GM12878 (cell line): ENCODE results near the gene IL37. TPM values are rescaled to one million over a fixed set of nuclear protein-coding genes. Genes with fewer than 3 reads are reported as not detected.

Source experiments
- ATAC-seq: fragments of 200-7000 bp; cut with Tn5 transposase; 3 replicates; pipeline ENCODE4 v1.9.1; 2020; ENCODE audit warnings: mild to moderate bottlenecking, moderate library complexity
- BruUV-seq: library from RNA; stranded (reverse); fragments of 400-500 nt; replicated peaks from 2 replicates; lab custom pipeline; 2021; lab: Mats Ljungman, UMichigan
- CTCF ChIA-PET: fragments of 300-600 bp; sonication (Branson Sonifier 250); formaldehyde crosslinking; extraction: SDS; loops from one replicate; lab custom pipeline; 2021; ENCODE audit warnings: inconsistent platforms; lab: Yijun Ruan, JAX
- POLR2A ChIA-PET: fragments of 350-600 bp; formaldehyde crosslinking; extraction: SDS; loops from one replicate; lab custom pipeline; 2021; ENCODE audit warnings: inconsistent platforms; lab: Charles Lee
- RAD21 ChIA-PET: fragments of 300-600 bp; sonication (Branson Sonifier 250); formaldehyde crosslinking; loops from one replicate; lab custom pipeline; 2023; ENCODE audit warnings: antibody characterized with exemption; ENCODE audit not compliant: unreplicated experiment; lab: Charles Lee
- SMC1A ChIA-PET: fragments of 300-600 bp; sonication (Branson Sonifier 250); formaldehyde crosslinking; loops from one replicate; lab custom pipeline; 2023; ENCODE audit not compliant: unreplicated experiment, uncharacterized antibody; lab: Charles Lee
- DNase-seq: peaks from one replicate; pipeline ENCODE4 v3.0.0-alpha.2; 2011; ENCODE audit warnings: low read depth, low spot score
- FAIRE-seq: peaks from 3 replicates; lab custom pipeline; 2011; peaks lifted over from hg19 to GRCh38; lab: Jason Lieb, UNC
- H2AFZ ChIP-seq: 2 replicates; pipeline ENCODE4 v1.6.0; 2011; ENCODE audit warnings: low read depth, low read length, control low read depth; ENCODE audit not compliant: control insufficient read depth
- H3K27ac ChIP-seq: 2 replicates; pipeline ENCODE4 v1.5.1; 2011; ENCODE audit warnings: control low read depth; ENCODE audit not compliant: control insufficient read depth, insufficient read depth
- H3K27me3 ChIP-seq, 2 experiments: replicated peaks in 1 of 2; 2 replicates each; pipeline versions ENCODE4 v1.6.0 to v1.6.1; 2011; ENCODE audit warnings: low read length in 1 of 2; ENCODE audit not compliant: control insufficient read depth in 2 of 2, insufficient read depth in 2 of 2
- H3K36me3 ChIP-seq, 2 experiments: 2 replicates each; pipeline ENCODE4 v1.5.1; 2011; ENCODE audit warnings: low read length in 1 of 2; ENCODE audit not compliant: control insufficient read depth in 2 of 2, insufficient read depth in 2 of 2
- H3K4me1 ChIP-seq: 2 replicates; pipeline ENCODE4 v1.6.1; 2011; ENCODE audit warnings: mild to moderate bottlenecking, low read length, moderate library complexity, mixed read lengths; ENCODE audit not compliant: control insufficient read depth, insufficient read depth
- H3K4me2 ChIP-seq: 2 replicates; pipeline ENCODE4 v1.6.0; 2011; ENCODE audit warnings: control low read depth; ENCODE audit not compliant: control insufficient read depth, insufficient read depth
- H3K4me3 ChIP-seq: fragments of 200-600 bp; sonication (generic); 2 replicates; pipeline ENCODE4 v1.5.1; 2016
- H3K79me2 ChIP-seq: 2 replicates; pipeline ENCODE4 v1.6.0; 2011; ENCODE audit warnings: low read length; ENCODE audit not compliant: control insufficient read depth, insufficient read depth
- H3K9ac ChIP-seq: 2 replicates; pipeline ENCODE4 v1.8.0; 2011; ENCODE audit warnings: low read length, control low read depth, mixed read lengths; ENCODE audit not compliant: control insufficient read depth, insufficient read depth
- H3K9me3 ChIP-seq: replicated peaks from 3 replicates; pipeline ENCODE4 v1.5.1; 2011; ENCODE audit warnings: mild to moderate bottlenecking, low read length; ENCODE audit not compliant: control insufficient read depth, insufficient read depth
- H4K20me1 ChIP-seq: 2 replicates; pipeline ENCODE4 v1.6.0; 2011; ENCODE audit not compliant: control insufficient read depth, insufficient read depth
- CBFB ChIP-seq: IDR thresholded peaks from 2 replicates; pipeline ENCODE4 v1.6.1; 2016; ENCODE audit warnings: antibody characterized with exemption, low read depth
- CBX3 ChIP-seq: fragments of 200-600 bp; sonication (generic); IDR thresholded peaks from 2 replicates; pipeline ENCODE4 v1.6.1; 2016; ENCODE audit warnings: low read depth, borderline replicate concordance
- CBX5 ChIP-seq: sonication (generic); IDR thresholded peaks from 2 replicates; pipeline ENCODE4 v1.6.1; 2016; ENCODE audit warnings: low read depth, moderate library complexity, mild to moderate bottlenecking, inconsistent platforms
- CHD4 ChIP-seq: fragments of 200-600 bp; sonication (generic); IDR thresholded peaks from 2 replicates; pipeline ENCODE4 v1.6.1; 2016; ENCODE audit warnings: mild to moderate bottlenecking
- CREM ChIP-seq: IDR thresholded peaks from 2 replicates; pipeline ENCODE4 v1.6.1; 2014; ENCODE audit warnings: antibody characterized with exemption, low read depth
- NBN ChIP-seq: fragments of 450-650 bp; IDR thresholded peaks from 2 replicates; pipeline ENCODE4 v1.6.1; 2016
- NFYB ChIP-seq: IDR thresholded peaks from 2 replicates; pipeline ENCODE4 v1.6.1; 2011; ENCODE audit warnings: low read depth, mild to moderate bottlenecking, low read length, improper control_type of control experiment, moderate library complexity; ENCODE audit not compliant: insufficient read depth
- NRF1 ChIP-seq: conservative IDR thresholded peaks from 2 replicates; pipeline ENCODE4 v1.6.1; 2011; ENCODE audit warnings: mild to moderate bottlenecking, low read depth, low read length, improper control_type of control experiment
- POLR2AphosphoS2 ChIP-seq: IDR thresholded peaks from 2 replicates; pipeline ENCODE4 v1.6.1; 2011; ENCODE audit warnings: low read depth, mild to moderate bottlenecking, low read length, improper control_type of control experiment, moderate library complexity
- POU2F2 ChIP-seq: IDR thresholded peaks from 3 replicates; pipeline ENCODE4 v1.6.1; 2011; ENCODE audit warnings: low read depth, mild to moderate bottlenecking, low read length, borderline replicate concordance
- PRDM15 ChIP-seq: fragments of 450-650 bp; formaldehyde crosslinking; IDR thresholded peaks from 2 replicates; pipeline ENCODE4 v1.4.0; 2020; ENCODE audit warnings: mild to moderate bottlenecking, moderate library complexity
- SIN3A ChIP-seq: IDR thresholded peaks from 2 replicates; pipeline ENCODE4 v1.6.1; 2012; ENCODE audit warnings: low read depth, low read length, improper control_type of control experiment
- SIX5 ChIP-seq: IDR thresholded peaks from 2 replicates; pipeline ENCODE4 v1.6.1; 2011; ENCODE audit warnings: mild to moderate bottlenecking, low read depth, low read length, moderate library complexity; ENCODE audit not compliant: severe bottlenecking
- SMAD1 ChIP-seq: fragments of 450-650 bp; IDR thresholded peaks from 2 replicates; pipeline ENCODE4 v1.6.1; 2018; ENCODE audit warnings: mild to moderate bottlenecking, low read depth; ENCODE audit not compliant: partially characterized antibody
- SMARCA5 ChIP-seq: fragments of 450-650 bp; IDR thresholded peaks from 2 replicates; pipeline ENCODE4 v1.6.1; 2017; ENCODE audit warnings: mild to moderate bottlenecking
- ZNF217 ChIP-seq: fragments of 450-650 bp; IDR thresholded peaks from 2 replicates; pipeline ENCODE4 v1.6.1; 2017; ENCODE audit warnings: antibody characterized with exemption, mild to moderate bottlenecking
- ZNF384 ChIP-seq: IDR thresholded peaks from 2 replicates; pipeline ENCODE4 v1.6.1; 2012; ENCODE audit warnings: low read depth, mild to moderate bottlenecking, low read length, improper control_type of control experiment, borderline replicate concordance
- ZNF687 ChIP-seq: fragments of 450-650 bp; IDR thresholded peaks from 2 replicates; pipeline ENCODE4 v1.6.1; 2017; ENCODE audit warnings: mild to moderate bottlenecking, moderate library complexity
- ZSCAN29 ChIP-seq: fragments of 450-650 bp; IDR thresholded peaks from 2 replicates; pipeline ENCODE4 v1.6.1; 2017; ENCODE audit warnings: mild to moderate bottlenecking, moderate library complexity
- WGBS: methylation state at CpG from one replicate; pipeline ENCODE4 v1.1.6; 2016; ENCODE audit warnings: low lambda C conversion rate; ENCODE audit not compliant: insufficient replicate concordance, insufficient coverage; ENCODE audit errors: missing lambda C conversion rate; 5-methylcytosine and 5-hydroxymethylcytosine counted together
- in situ Hi-C: fragments of 300-500 bp; cut with MboI; formaldehyde crosslinking; loops from 9 replicates; pipeline ENCODE4 v1.14.3; 2018; ENCODE audit warnings: mixed read lengths
- intact Hi-C: fragments of 100-400 bp; cut with micrococcal nuclease; formaldehyde crosslinking; loops from one replicate; pipeline ENCODE4 v1.14.2; 2022; ENCODE audit not compliant: unreplicated experiment
- polyA plus RNA-seq, 11 experiments: library from polyadenylated mRNA; depleted of rRNA in 4 of 11; unstranded in 6 of 11; stranded (reverse) in 5 of 11; fragments of >200 nt; fragmentation: Nextera tagmentation in 4 of 11; fragmentation: Illumina TruSeq in 1 of 11; extraction: Ambion mirVana in 4 of 11; extraction: Trizol in 1 of 11; gene quantifications; 1 replicate in 1 of 11; 2 replicates in 10 of 11; pipeline versions ENCODE4 v1.2.1 to v1.2.3, GENCODE V29; 2011 to 2016; ENCODE audit warnings: inconsistent platforms in 2 of 11, missing spikeins in 2 of 11, low read depth in 1 of 11
- total RNA-seq, 4 experiments: library from RNA; depleted of rRNA in 3 of 4; stranded (reverse); fragments of >200 nt in 3 of 4; fragmentation: Illumina TruSeq in 1 of 4; extraction: Trizol in 1 of 4; gene quantifications; 2 replicates each; pipeline versions ENCODE4 v1.2.1 to v1.2.3, GENCODE V29; 2013 to 2021

The IL37 gene
- total and polyA plus RNA-seq, 10 of the 15 experiments (the other 5 are each of a cell fraction or from before 2014, with no cell fraction given): 0.41 to 0.54 TPM; not detected in 8

- Histone ChIP-seq H4K20me1 (no peaks in the 10 kb centered on the region), H3K9me3 (no peaks in the 10 kb centered on the region), H3K27ac (no peak overlapping the region), H3K27me3 (no peaks in the 10 kb centered on the region), H3K79me2 (no peaks in the 10 kb centered on the region), H3K4me2 (no peak overlapping the region), H3K9ac (no peak overlapping the region), H3K36me3 (no peaks in the 10 kb centered on the region), H2AFZ (no peak overlapping the region), H3K4me1 (no peaks in the 10 kb centered on the region), H3K4me3 (no peak overlapping the region)
- 54% methylated on average over 8 of the region's 8 CpGs for WGBS
- no peak for DNase-seq
- no peak for ATAC-seq
- in situ Hi-C loops (no loop called here), intact Hi-C loops (no loop called here)
- RAD21 ChIA-PET: no interaction called here
- CTCF ChIA-PET: no interaction called here
- BruUV-seq: no TSS peak
- FAIRE-seq: no peak
- SMC1A ChIA-PET: interaction anchor here (0.6 to 1.6 kb wide), 3 partner anchors 12 to 115 kb away, joined by 3 to 4 read pairs (median 3); no protein-coding TSS in a partner anchor
- POLR2A ChIA-PET: no interaction called here
- TF ChIP-seq POLR2AphosphoS2 (no peak), POU2F2 (no peak), CBX5 (no peak), CHD4 (no peak), NFYB (no peak), CBFB (no peak), ZNF384 (no peak), CBX3 (no peak), SIN3A (no peak), NBN (no peak), ZNF217 (no peak), NRF1 (no peak), CREM (no peak), PRDM15 (no peak), ZNF687 (no peak), ZSCAN29 (no peak), SMARCA5 (no peak), SIX5 (no peak), SMAD1 (no peak)
These were observed 44.7 kb upstream of the IL37 start for GRCh38 chr2:112866128-112866835.
